ES-I3 (cell line): ENCODE measurements around the gene RPS6KA4.

Experiments used
- H3K36me3 ChIP-seq: 2 replicates; pipeline ENCODE4 v1.6.1; 2013; ENCODE audit warnings: mild to moderate bottlenecking, low read length, control low read depth, moderate library complexity; ENCODE audit not compliant: insufficient read depth
- H3K4me1 ChIP-seq: 2 replicates; pipeline ENCODE4 v1.6.1; 2013; ENCODE audit warnings: mild to moderate bottlenecking, control low read depth, low read length; ENCODE audit not compliant: insufficient read depth
- H3K9ac ChIP-seq: 2 replicates; pipeline ENCODE4 v1.6.1; 2013; ENCODE audit warnings: low read depth, mild to moderate bottlenecking, low read length, moderate library complexity
- H3K9me3 ChIP-seq: 2 replicates; pipeline ENCODE4 v1.6.1; 2013; ENCODE audit warnings: mild to moderate bottlenecking, low read length, moderate library complexity; ENCODE audit not compliant: control insufficient read depth, insufficient read depth

Gene RPS6KA4

GRCh38 chr11:64360448-64360921 lies 1.5 kb downstream of the RPS6KA4 start:
- no peaks in the 10 kb centered on the region for H3K9me3 ChIP-seq
- H3K4me1 ChIP-seq = peaks cover 23% of the 10 kb centered on the region; the same call in 1 of the 2 replicates
- H3K36me3 ChIP-seq = 0 out of 2 replicates have a peak, but pooled peaks cover 3% of the 10 kb centered on the region
- no peak overlapping the region for H3K9ac ChIP-seq

- Histone ChIP-seq H3K4me1 (peaks cover 18% of the 10 kb centered on the region; the same call in 1 of the 2 replicates), H3K9ac (no peak overlapping the region), H3K9me3 (no peaks in the 10 kb centered on the region), H3K36me3 (peaks cover 6% of the 10 kb centered on the region; the same call in 1 of the 2 replicates)
These were observed 2.7 kb downstream of the RPS6KA4 start for GRCh38 chr11:64361659-64362058.

- Histone ChIP-seq H3K9me3 (no peaks in the 10 kb centered on the region), H3K36me3 (peaks cover 6% of the 10 kb centered on the region; the same call in 1 of the 2 replicates), H3K4me1 (peaks cover 14% of the 10 kb centered on the region; the same call in 1 of the 2 replicates), H3K9ac (no peak overlapping the region)
These were observed 3.4 kb downstream of the RPS6KA4 start for GRCh38 chr11:64362339-64362738.

GRCh38 chr11:64364435-64364834 lies 5.5 kb downstream of the RPS6KA4 start:
- Histone ChIP-seq H3K9me3 (no peaks in the 10 kb centered on the region), H3K36me3 (peaks cover 6% of the 10 kb centered on the region; the same call in 1 of the 2 replicates), H3K4me1 (no peaks in the 10 kb centered on the region), H3K9ac (no peak overlapping the region)

GRCh38 chr11:64364911-64365310 lies 5.9 kb downstream of the RPS6KA4 start:
- Histone ChIP-seq H3K9me3 (no peaks in the 10 kb centered on the region), H3K36me3 (peaks cover 6% of the 10 kb centered on the region; the same call in 1 of the 2 replicates), H3K9ac (no peak overlapping the region), H3K4me1 (no peaks in the 10 kb centered on the region)

- Histone ChIP-seq H3K36me3 (peaks cover 6% of the 10 kb centered on the region; the same call in 1 of the 2 replicates), H3K9me3 (no peaks in the 10 kb centered on the region)
These were observed 7.8 kb downstream of the RPS6KA4 start for GRCh38 chr11:64366751-64367150.

GRCh38 chr11:64367931-64368672 lies 9.1 kb downstream of the RPS6KA4 start:
- H3K4me1 ChIP-seq = peaks cover 4% of the 10 kb centered on the region; the same call in 1 of the 2 replicates
- no peaks in the 10 kb centered on the region for H3K9me3 ChIP-seq
- no peak overlapping the region for H3K9ac ChIP-seq
- peaks cover 3% of the 10 kb centered on the region; the same call in 1 of the 2 replicates for H3K36me3 ChIP-seq

More at GRCh38 chr11:64366751-64367150, 7.8 kb downstream of the RPS6KA4 start:
- Histone ChIP-seq H3K9ac (no peak overlapping the region), H3K4me1 (no peaks in the 10 kb centered on the region)

- H3K9me3 ChIP-seq = no peaks in the 10 kb centered on the region
- no peak overlapping the region for H3K9ac ChIP-seq
- H3K36me3 ChIP-seq = peaks cover 3% of the 10 kb centered on the region; the same call in 1 of the 2 replicates
- peaks cover 5% of the 10 kb centered on the region; the same call in 1 of the 2 replicates for H3K4me1 ChIP-seq
These were observed 9.7 kb downstream of the RPS6KA4 start for GRCh38 chr11:64368673-64369074.

GRCh38 chr11:64369440-64370421 lies 10.8 kb downstream of the RPS6KA4 start:
- Histone ChIP-seq H3K36me3 (peaks cover 3% of the 10 kb centered on the region; the same call in 1 of the 2 replicates), H3K9me3 (no peaks in the 10 kb centered on the region)

GRCh38 chr11:64371201-64371600 lies 12.2 kb downstream of the RPS6KA4 start:
- H3K36me3 ChIP-seq = no peaks in the 10 kb centered on the region
- H3K9me3 ChIP-seq = no peaks in the 10 kb centered on the region
- H3K4me1 ChIP-seq = peaks cover 8% of the 10 kb centered on the region; the same call in 1 of the 2 replicates
- H3K9ac ChIP-seq = no peak overlapping the region

More at GRCh38 chr11:64369440-64370421, 10.8 kb downstream of the RPS6KA4 start:
- peaks cover 8% of the 10 kb centered on the region; the same call in 1 of the 2 replicates for H3K4me1 ChIP-seq
- no peak overlapping the region for H3K9ac ChIP-seq

GRCh38 chr11:64372021-64372420 lies 13.1 kb downstream of the RPS6KA4 start:
- no peaks in the 10 kb centered on the region for H3K36me3 ChIP-seq
- H3K9ac ChIP-seq = no peak overlapping the region; the same call in 1 of the 2 replicates
- no peaks in the 10 kb centered on the region for H3K9me3 ChIP-seq
- peaks cover 8% of the 10 kb centered on the region; the same call in 1 of the 2 replicates for H3K4me1 ChIP-seq

GRCh38 chr11:64372802-64373597 lies 14.0 kb downstream of the RPS6KA4 start:
- no peaks in the 10 kb centered on the region for H3K9me3 ChIP-seq
- no peaks in the 10 kb centered on the region for H3K36me3 ChIP-seq
- peak overlapping the region; percentile 78 for H3K9ac ChIP-seq
- peaks cover 8% of the 10 kb centered on the region; the same call in 1 of the 2 replicates for H3K4me1 ChIP-seq

GRCh38 chr11:64373598-64373974 lies 14.6 kb downstream of the RPS6KA4 start:
- Histone ChIP-seq H3K9me3 (no peaks in the 10 kb centered on the region), H3K9ac (peak overlapping the region; percentile 78), H3K36me3 (no peaks in the 10 kb centered on the region), H3K4me1 (peaks cover 8% of the 10 kb centered on the region; the same call in 1 of the 2 replicates)
